ENCODE data around the gene SOX15.

Gene SOX15

DNA sequence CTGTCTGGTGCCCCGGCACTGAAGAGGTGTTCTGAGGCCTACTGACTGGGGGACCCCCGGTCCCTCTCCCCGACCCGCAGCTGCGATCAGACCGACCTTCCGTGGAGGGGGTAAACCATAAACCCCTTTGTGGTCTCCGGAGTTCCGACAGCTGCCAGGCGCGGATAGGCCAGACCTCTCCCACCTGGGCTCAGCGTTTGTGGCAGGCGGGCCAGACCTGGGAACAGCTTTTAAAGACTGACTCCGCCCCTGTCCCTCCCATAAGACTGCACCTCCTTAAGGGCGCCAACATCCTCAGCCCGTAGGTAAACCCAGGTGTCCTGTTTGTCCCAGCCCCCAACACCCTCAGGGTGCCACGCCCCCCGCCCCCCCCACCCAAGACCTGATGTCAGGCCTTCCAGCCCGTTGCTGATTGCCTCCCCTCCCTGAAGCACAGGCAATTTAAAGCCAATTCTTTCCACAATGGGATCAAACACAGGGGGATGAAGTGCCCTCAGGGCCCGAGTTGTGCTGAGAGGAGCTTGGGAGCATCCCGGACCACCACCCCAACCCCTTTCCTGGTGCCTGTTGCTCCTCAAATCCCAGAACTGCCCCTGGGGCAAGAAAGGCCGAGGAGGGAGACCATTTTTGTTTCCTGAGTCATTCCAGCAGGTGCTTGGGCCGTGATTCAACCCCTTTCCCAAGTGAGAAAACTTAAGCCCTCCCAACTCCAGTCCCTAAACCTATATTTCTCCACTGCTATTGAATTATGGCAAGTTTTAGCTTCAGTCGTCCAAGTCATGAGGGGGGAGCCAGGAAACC lies at the start of gene SOX15:
Gene SOX15 (minus strand): TSS at position 204 of the 801 bp plus-strand sequence. CDS start 418 bp downstream, outside the sequence.
- H3K79me2 ChIP-seq (ENCODE audit: low read length), result peaks cover 15% of the 10 kb centered on the region
- no peaks in the 10 kb centered on the region for H3K4me1 ChIP-seq (ENCODE audit: low read length)
- H3K27ac ChIP-seq (ENCODE audit: low read length), result no peak within 1 kb of the TSS
- no peaks in the 10 kb centered on the region for H3K27me3 ChIP-seq (replicated peaks; ENCODE audit: insufficient read depth, low read length)
- no peaks in the 10 kb centered on the region for H3K9me2 ChIP-seq (replicated peaks; ENCODE audit: insufficient read depth, low read length)
- DNase-seq, result no peak
- no peaks in the 10 kb centered on the region for H3K36me3 ChIP-seq (replicated peaks; ENCODE audit: insufficient read depth, low read length)
- no peak within 1 kb of the TSS for H3K9ac ChIP-seq (ENCODE audit: low read length)
- H3K4me3 ChIP-seq (ENCODE audit: low read length), result no peak within 1 kb of the TSS
- no peaks in the 10 kb centered on the region for H4K20me1 ChIP-seq (ENCODE audit: insufficient read depth, low read length)
- TF ChIP-seq, protein P1, sequence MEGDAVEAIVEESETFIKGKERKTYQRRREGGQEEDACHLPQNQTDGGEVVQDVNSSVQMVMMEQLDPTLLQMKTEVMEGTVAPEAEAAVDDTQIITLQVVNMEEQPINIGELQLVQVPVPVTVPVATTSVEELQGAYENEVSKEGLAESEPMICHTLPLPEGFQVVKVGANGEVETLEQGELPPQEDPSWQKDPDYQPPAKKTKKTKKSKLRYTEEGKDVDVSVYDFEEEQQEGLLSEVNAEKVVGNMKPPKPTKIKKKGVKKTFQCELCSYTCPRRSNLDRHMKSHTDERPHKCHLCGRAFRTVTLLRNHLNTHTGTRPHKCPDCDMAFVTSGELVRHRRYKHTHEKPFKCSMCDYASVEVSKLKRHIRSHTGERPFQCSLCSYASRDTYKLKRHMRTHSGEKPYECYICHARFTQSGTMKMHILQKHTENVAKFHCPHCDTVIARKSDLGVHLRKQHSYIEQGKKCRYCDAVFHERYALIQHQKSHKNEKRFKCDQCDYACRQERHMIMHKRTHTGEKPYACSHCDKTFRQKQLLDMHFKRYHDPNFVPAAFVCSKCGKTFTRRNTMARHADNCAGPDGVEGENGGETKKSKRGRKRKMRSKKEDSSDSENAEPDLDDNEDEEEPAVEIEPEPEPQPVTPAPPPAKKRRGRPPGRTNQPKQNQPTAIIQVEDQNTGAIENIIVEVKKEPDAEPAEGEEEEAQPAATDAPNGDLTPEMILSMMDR (IDR thresholded peaks at IDR 0.05; ENCODE audit: low read length), result no peak
- no peak for TF ChIP-seq EZH2phosphoT487 (IDR thresholded peaks at IDR 0.05; ENCODE audit: low read length)
- no peaks in the 10 kb centered on the region for H3K9me3 ChIP-seq (replicated peaks; ENCODE audit: insufficient read depth, low read length)
- no peak within 1 kb of the TSS for H3K4me2 ChIP-seq (ENCODE audit: low read depth, low read length)
- H3F3A ChIP-seq (ENCODE audit: insufficient read depth, low read length), result 0 out of 2 replicates have a peak, but pooled peaks cover 8% of the 10 kb centered on the region
- H2AFZ ChIP-seq (ENCODE audit: low read length), result no peak within 1 kb of the TSS

DNA sequence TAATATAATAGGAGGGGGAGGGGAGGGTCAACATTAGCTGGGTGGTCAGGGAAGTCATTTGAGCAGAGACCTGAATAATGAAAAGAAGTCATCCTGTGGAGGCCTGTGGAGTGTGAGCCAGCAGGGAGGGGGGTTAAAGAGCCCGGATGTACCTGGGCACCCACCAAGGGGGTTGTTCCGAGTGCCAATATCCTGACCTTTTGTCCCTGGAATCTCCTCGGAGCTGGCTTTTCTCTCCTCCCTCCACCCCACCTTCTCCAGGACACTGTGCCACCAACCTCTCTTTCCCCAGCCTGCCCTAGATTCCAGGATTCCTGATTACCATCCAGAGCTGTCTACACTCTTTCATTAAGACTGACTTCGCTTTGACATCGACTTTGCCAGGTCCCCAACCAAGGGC lies 46.3 kb upstream of the SOX15 start:
- TF ChIP-seq, protein P1 (IDR thresholded peaks at IDR 0.05; ENCODE audit: low read length), result no peak
- no peak for TF ChIP-seq EZH2phosphoT487 (IDR thresholded peaks at IDR 0.05; ENCODE audit: low read length)
- TF ChIP-seq EZH2 (optimal IDR thresholded peaks at IDR 0.05; ENCODE audit: low read depth, low read length), result no peak
- no peak overlapping the region for H3K4me3 ChIP-seq (ENCODE audit: low read length)
- H3K27ac ChIP-seq (ENCODE audit: low read length), result no peak overlapping the region
- no peaks in the 10 kb centered on the region for H3F3A ChIP-seq (ENCODE audit: insufficient read depth, low read length)
- H2AFZ ChIP-seq (ENCODE audit: low read length), result no peak overlapping the region
- no peak for DNase-seq
- H3K9me2 ChIP-seq (replicated peaks; ENCODE audit: insufficient read depth, low read length), result no peaks in the 10 kb centered on the region
- H3K36me3 ChIP-seq (replicated peaks; ENCODE audit: insufficient read depth, low read length), result no peaks in the 10 kb centered on the region
- H4K20me1 ChIP-seq (ENCODE audit: insufficient read depth, low read length), result no peaks in the 10 kb centered on the region
- peaks cover 39% of the 10 kb centered on the region for H3K27me3 ChIP-seq (replicated peaks; ENCODE audit: insufficient read depth, low read length)
- no peak overlapping the region for H3K9ac ChIP-seq (ENCODE audit: low read length)
- H3K9me3 ChIP-seq (replicated peaks; ENCODE audit: insufficient read depth, low read length), result no peaks in the 10 kb centered on the region
- peaks cover 7% of the 10 kb centered on the region for H3K4me1 ChIP-seq (ENCODE audit: low read length)
- H3K79me2 ChIP-seq (ENCODE audit: low read length), result no peaks in the 10 kb centered on the region
- no peak overlapping the region for H3K4me2 ChIP-seq (ENCODE audit: low read depth, low read length)

DNA sequence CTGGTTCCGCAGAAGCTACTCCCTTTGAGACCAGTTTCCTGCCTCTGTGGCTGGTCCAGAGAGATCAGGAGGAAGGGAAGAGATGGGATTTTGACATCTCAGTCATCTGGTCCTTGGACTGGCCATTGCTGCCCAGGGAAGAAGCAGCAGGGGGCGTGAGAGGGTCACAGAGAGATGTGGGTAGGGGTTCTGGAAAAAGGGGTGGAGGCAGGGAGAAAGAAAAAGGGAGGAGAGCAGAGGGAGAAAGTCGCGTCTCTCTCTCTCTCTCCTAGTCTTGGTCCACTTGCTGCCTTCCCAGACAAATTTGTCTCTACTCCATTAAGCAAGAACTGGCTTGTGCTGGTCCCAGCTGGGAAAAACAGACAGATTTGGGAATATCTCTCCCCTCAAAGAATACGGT lies 44.5 kb upstream of the SOX15 start:
- no peak for DNase-seq
- Histone ChIP-seq H4K20me1 (ENCODE audit: insufficient read depth, low read length) (no peaks in the 10 kb centered on the region), H3K4me1 (ENCODE audit: low read length) (peaks cover 7% of the 10 kb centered on the region), H3K36me3 (replicated peaks; ENCODE audit: insufficient read depth, low read length) (no peaks in the 10 kb centered on the region), H3K9ac (ENCODE audit: low read length) (no peak overlapping the region), H3K79me2 (ENCODE audit: low read length) (no peaks in the 10 kb centered on the region), H3F3A (ENCODE audit: insufficient read depth, low read length) (no peaks in the 10 kb centered on the region), H2AFZ (ENCODE audit: low read length) (no peak overlapping the region), H3K4me2 (ENCODE audit: low read depth, low read length) (no peak overlapping the region), H3K9me2 (replicated peaks; ENCODE audit: insufficient read depth, low read length) (no peaks in the 10 kb centered on the region), H3K27me3 (replicated peaks; ENCODE audit: insufficient read depth, low read length) (peaks cover 30% of the 10 kb centered on the region), H3K27ac (ENCODE audit: low read length) (no peak overlapping the region), H3K9me3 (replicated peaks; ENCODE audit: insufficient read depth, low read length) (no peaks in the 10 kb centered on the region), H3K4me3 (ENCODE audit: low read length) (no peak overlapping the region)
- TF ChIP-seq, protein P1 (IDR thresholded peaks at IDR 0.05; ENCODE audit: low read length), result peak; percentile 47
- no peak for TF ChIP-seq EZH2phosphoT487 (IDR thresholded peaks at IDR 0.05; ENCODE audit: low read length)
